Panc1 (cell line): ENCODE results near the gene VAV3.

ENCODE experiments used
- CTCF ChIP-seq: fragments of 450-650 bp; IDR thresholded peaks from 2 replicates; pipeline ENCODE4 v1.5.1; 2017; ENCODE audit warnings: mild to moderate bottlenecking
- POLR2AphosphoS5 ChIP-seq: IDR thresholded peaks from 2 replicates; pipeline ENCODE4 v1.6.1; 2012; ENCODE audit warnings: mild to moderate bottlenecking, low read depth, low read length, moderate library complexity
- REST ChIP-seq, 2 experiments: IDR thresholded peaks; 2 replicates each; pipeline ENCODE4 v1.6.1; 2011 to 2012; ENCODE audit warnings: low read depth in 2 of 2, control low read depth in 1 of 2, low read length in 1 of 2, mild to moderate bottlenecking in 1 of 2, moderate library complexity in 1 of 2; ENCODE audit not compliant: insufficient read depth in 1 of 2
- TCF7L2 ChIP-seq: IDR thresholded peaks from 2 replicates; pipeline ENCODE4 v1.6.1; 2011; ENCODE audit warnings: mild to moderate bottlenecking, low read depth, low read length, inconsistent platforms

- TF ChIP-seq CTCF (no peak), POLR2AphosphoS5 (no peak), REST (IDR thresholded peaks at IDR 0.05; ENCODE audit: insufficient read depth in 1 of 2, low read depth in 2 of 2, low read length in 1 of 2) (no peak), TCF7L2 (no peak)
Measured at GRCh38 chr1:107943694-107944093, 21.3 kb downstream of the VAV3 start.
